Uterus (tissue), 2 donors: ENCODE data around the gene PDGFB.

ENCODE experiments used
- POLR2A ChIP-seq, 2 donors: fragments of 450-650 bp; IDR thresholded peaks; one replicate each; pipeline ENCODE4 v1.6.1; 2016; ENCODE audit warnings: antibody characterized with exemption in 2 of 2, mild to moderate bottlenecking in 1 of 2, moderate library complexity in 1 of 2
- TF ChIP-seq, protein P1 (sequence below), 4 experiments: fragments of 200-600 bp in 2 of 4; fragments of 450-650 bp in 2 of 4; sonication (generic) in 2 of 4; IDR thresholded peaks; one replicate each; pipeline ENCODE4 v1.5.1; 2016 to 2019; ENCODE audit warnings: antibody characterized with exemption in 4 of 4, mild to moderate bottlenecking in 2 of 4, moderate library complexity in 1 of 4

DNA sequence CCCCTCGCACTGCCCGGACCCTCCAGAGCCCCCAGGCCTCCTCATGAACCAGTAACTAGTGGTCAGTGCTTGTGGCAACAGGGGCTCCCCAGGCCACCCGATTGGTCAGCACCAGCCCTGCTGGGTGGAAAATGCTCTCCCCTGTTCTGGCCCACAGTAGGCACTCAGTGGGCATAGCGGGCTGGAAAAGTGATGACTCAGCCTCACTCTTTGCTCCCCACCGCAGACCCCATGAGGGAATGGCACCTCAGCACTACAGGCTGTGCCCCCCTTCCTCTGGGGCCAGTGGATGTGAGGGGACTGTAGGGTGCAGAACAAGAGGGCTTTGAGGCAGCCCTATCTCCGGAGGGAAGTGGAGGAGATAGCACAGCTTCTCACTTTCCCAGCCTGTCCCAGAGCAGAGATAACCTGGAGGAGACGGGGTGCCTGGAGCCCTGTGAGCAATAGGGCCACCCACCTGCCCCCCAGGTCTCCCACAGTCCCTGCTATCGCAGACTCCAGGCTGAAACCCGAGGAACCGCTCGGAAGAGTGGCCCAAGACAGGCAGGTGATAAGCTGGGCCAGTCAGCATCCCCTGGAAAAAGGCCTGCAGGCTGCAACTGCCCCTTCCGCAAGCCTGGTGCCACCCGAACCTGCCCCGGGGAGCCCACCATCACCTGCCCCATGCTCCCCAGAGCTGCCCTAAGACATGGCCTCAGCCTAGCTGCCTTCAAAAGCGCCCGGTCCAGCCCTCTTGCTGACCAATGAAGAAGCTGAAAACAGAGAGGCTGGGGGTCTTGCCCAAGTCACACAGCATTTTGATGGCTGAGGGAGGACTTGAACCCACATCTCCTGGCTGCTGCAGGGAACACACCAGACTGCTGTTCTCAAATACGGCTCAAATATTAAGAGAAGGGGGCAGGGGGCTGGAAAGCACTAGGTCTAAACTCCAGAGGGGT, 29.4 kb upstream of the PDGFB start:
- TF ChIP-seq, protein P1, sequence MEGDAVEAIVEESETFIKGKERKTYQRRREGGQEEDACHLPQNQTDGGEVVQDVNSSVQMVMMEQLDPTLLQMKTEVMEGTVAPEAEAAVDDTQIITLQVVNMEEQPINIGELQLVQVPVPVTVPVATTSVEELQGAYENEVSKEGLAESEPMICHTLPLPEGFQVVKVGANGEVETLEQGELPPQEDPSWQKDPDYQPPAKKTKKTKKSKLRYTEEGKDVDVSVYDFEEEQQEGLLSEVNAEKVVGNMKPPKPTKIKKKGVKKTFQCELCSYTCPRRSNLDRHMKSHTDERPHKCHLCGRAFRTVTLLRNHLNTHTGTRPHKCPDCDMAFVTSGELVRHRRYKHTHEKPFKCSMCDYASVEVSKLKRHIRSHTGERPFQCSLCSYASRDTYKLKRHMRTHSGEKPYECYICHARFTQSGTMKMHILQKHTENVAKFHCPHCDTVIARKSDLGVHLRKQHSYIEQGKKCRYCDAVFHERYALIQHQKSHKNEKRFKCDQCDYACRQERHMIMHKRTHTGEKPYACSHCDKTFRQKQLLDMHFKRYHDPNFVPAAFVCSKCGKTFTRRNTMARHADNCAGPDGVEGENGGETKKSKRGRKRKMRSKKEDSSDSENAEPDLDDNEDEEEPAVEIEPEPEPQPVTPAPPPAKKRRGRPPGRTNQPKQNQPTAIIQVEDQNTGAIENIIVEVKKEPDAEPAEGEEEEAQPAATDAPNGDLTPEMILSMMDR (IDR thresholded peaks at IDR 0.05), result no peak
- no peak for TF ChIP-seq POLR2A (IDR thresholded peaks at IDR 0.05)
